ENCODE measurements around the gene ALDH18A1. TPM values are rescaled to one million over a fixed set of nuclear protein-coding genes. Genes with fewer than 3 reads are reported as not detected.
A peak's percentile ranks its signal among the peaks of the same experiment; 100 is the strongest.

Gene ALDH18A1
- 10 to 100 TPM; 35.8 to 39.4 TPM for total RNA-seq

DNA sequence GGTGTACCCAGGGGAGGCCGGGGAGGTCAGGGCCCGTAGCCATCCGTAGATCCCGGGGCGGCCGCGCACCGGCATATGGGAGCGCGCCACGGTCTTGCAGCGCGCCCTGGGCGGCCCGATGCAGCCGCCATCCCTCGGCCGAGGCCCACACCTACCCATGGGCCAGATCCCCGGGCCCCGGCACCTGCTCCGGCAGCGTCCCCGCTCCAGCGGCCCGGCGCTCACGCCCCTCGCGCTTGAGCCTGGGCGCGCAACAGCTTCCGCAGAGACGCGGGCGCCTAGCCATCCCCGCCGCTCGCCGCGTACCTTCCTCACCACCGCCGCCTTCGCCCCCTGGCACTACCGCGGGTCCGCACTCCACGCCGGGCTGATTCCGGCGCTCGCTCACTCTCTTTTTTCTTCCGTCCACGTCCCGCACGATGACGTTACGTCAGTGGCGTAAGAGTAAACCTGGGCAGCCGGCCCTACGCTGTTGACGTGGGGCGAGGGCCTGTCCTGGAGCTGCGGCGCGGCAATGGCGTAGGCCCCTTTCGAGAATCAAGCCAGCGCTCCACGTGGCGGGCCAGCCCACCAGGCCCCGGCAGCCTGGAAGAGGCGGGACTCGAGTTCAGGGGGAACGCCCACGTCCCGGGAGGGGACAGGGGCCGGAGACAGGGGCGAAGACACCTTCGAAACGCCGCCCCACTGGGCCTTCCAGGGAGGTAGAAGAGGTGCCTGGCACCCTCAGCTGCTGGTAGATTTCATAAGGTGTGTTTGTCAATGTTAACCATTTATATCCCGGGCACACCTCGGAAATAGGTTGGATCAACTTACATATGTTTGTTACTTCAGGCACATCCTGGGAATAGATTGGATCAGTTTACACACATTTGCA is at the start of gene ALDH18A1:
Gene ALDH18A1, minus strand, starts transcription at position 421 of the 874 bp plus-strand sequence. CDS start 3,334 bp downstream, outside the sequence.
- ATAC-seq (ENCODE audit: insufficient number of reproducible peaks, low FRiP score, low read depth): peak; percentile 71
- Histone ChIP-seq H3K4me3 (peak within 1 kb of the TSS; percentile 81), H3K36me3 (peaks cover 6% of the 10 kb centered on the region), H3K4me1 (ENCODE audit: control insufficient read depth in 1 of 2, low read depth in 2 of 2) (peaks cover 5 to 16% of the 10 kb centered on the region in 2 donors), H3K9me3 (no peaks in the 10 kb centered on the region), H3K27ac (peak within 1 kb of the TSS; percentile 30 to 55), H3K27me3 (replicated peaks; ENCODE audit: insufficient read depth) (no peaks in the 10 kb centered on the region)
- peak; percentile 77 for DNase-seq (ENCODE audit: low spot score)
- TF ChIP-seq, protein P1, sequence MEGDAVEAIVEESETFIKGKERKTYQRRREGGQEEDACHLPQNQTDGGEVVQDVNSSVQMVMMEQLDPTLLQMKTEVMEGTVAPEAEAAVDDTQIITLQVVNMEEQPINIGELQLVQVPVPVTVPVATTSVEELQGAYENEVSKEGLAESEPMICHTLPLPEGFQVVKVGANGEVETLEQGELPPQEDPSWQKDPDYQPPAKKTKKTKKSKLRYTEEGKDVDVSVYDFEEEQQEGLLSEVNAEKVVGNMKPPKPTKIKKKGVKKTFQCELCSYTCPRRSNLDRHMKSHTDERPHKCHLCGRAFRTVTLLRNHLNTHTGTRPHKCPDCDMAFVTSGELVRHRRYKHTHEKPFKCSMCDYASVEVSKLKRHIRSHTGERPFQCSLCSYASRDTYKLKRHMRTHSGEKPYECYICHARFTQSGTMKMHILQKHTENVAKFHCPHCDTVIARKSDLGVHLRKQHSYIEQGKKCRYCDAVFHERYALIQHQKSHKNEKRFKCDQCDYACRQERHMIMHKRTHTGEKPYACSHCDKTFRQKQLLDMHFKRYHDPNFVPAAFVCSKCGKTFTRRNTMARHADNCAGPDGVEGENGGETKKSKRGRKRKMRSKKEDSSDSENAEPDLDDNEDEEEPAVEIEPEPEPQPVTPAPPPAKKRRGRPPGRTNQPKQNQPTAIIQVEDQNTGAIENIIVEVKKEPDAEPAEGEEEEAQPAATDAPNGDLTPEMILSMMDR (IDR thresholded peaks at IDR 0.05): no peak

DNA sequence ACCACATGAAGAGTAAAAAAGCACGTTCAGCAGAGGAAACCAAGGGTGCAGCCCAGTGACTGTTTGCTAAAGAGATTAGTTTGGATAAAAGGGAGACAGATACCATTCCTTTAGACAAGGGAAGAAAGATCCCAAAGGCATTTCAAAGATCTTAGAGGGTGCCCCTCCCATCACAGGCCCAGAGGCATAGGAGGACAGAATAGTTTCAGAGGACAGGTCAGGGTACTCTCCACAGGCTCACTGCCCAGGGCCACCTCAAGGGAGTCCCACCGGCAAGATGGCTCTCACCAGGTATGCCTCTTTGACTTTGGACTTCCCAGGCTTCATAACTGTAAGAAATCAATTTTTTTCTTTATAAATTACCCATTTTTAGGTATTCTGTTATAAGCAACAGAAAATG is 41.9 kb upstream of the ALDH18A1 start:
- no peak for ATAC-seq (ENCODE audit: insufficient number of reproducible peaks, low FRiP score, low read depth)
- TF ChIP-seq, protein P1 (IDR thresholded peaks at IDR 0.05): no peak

DNA sequence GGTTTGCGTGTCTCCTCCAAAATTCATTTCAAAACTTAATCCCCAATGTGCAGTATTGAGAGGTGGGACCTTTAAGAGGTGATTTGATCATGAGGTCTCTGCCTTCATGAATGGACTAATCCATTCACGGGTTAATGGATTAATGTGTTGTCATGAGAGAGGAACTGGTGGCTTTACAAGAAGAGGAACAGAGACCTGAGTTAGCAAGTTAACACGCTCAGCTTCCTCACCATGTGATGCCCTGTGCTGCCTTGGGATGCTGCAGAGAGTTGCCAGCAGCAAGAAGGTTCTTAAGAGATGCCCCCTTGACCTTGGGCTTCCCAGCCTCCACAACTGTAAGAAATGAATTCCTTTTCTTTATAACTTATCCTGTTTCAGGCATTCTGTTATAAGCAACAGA is 40.9 kb upstream of the ALDH18A1 start:
- no peak for ATAC-seq (ENCODE audit: insufficient number of reproducible peaks, low FRiP score, low read depth)
- Histone ChIP-seq H3K36me3 (no peaks in the 10 kb centered on the region), H3K27ac (no peak overlapping the region), H3K4me1 (ENCODE audit: control insufficient read depth in 1 of 2, low read depth in 2 of 2) (peaks cover 7 to 8% of the 10 kb centered on the region in 2 donors), H3K27me3 (replicated peaks; ENCODE audit: insufficient read depth) (no peaks in the 10 kb centered on the region), H3K4me3 (no peak overlapping the region), H3K9me3 (no peaks in the 10 kb centered on the region)
- DNase-seq (ENCODE audit: low spot score): no peak
- TF ChIP-seq, protein P1 (IDR thresholded peaks at IDR 0.05): no peak

More for the DNA sequence above, 41.9 kb upstream of the ALDH18A1 start:
- Histone ChIP-seq H3K27ac (no peak overlapping the region), H3K4me1 (ENCODE audit: control insufficient read depth in 1 of 2, low read depth in 2 of 2) (no peaks in the 10 kb centered on the region), H3K36me3 (no peaks in the 10 kb centered on the region), H3K9me3 (no peaks in the 10 kb centered on the region), H3K4me3 (no peak overlapping the region), H3K27me3 (replicated peaks; ENCODE audit: insufficient read depth) (no peaks in the 10 kb centered on the region)
- DNase-seq (ENCODE audit: low spot score): no peak

DNA sequence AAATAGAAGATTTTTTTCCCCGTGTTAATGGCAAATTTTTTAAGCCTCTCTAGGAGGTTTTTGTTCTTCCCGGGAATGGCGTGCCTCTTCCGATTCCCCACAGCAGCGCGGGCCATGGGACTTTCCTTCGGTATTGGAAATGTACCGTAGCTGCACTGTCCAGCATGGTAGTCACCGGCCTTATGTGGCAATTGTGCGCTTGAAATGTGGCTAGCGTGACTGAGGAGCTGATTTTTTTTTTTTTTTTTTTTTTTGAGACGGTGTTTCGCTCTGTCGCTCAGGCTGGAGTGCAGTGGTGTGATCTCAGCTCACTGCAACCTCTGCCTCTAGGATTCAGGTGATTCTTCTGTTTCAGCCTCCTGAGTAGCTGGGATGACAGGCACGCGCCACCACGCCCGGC is 38.2 kb upstream of the ALDH18A1 start:
- H3K27ac ChIP-seq: no peak overlapping the region
- peaks cover 7 to 24% of the 10 kb centered on the region in 2 donors for H3K4me1 ChIP-seq (ENCODE audit: control insufficient read depth in 1 of 2, low read depth in 2 of 2)
- H3K27me3 ChIP-seq (replicated peaks; ENCODE audit: insufficient read depth): no peaks in the 10 kb centered on the region
- no peak for ATAC-seq (ENCODE audit: insufficient number of reproducible peaks, low FRiP score, low read depth)
- TF ChIP-seq, protein P1 (IDR thresholded peaks at IDR 0.05): no peak
- no peaks in the 10 kb centered on the region for H3K9me3 ChIP-seq
- no peaks in the 10 kb centered on the region for H3K36me3 ChIP-seq
- no peak for DNase-seq (ENCODE audit: low spot score)
- peak overlapping the region; percentile 93 for H3K4me3 ChIP-seq

DNA sequence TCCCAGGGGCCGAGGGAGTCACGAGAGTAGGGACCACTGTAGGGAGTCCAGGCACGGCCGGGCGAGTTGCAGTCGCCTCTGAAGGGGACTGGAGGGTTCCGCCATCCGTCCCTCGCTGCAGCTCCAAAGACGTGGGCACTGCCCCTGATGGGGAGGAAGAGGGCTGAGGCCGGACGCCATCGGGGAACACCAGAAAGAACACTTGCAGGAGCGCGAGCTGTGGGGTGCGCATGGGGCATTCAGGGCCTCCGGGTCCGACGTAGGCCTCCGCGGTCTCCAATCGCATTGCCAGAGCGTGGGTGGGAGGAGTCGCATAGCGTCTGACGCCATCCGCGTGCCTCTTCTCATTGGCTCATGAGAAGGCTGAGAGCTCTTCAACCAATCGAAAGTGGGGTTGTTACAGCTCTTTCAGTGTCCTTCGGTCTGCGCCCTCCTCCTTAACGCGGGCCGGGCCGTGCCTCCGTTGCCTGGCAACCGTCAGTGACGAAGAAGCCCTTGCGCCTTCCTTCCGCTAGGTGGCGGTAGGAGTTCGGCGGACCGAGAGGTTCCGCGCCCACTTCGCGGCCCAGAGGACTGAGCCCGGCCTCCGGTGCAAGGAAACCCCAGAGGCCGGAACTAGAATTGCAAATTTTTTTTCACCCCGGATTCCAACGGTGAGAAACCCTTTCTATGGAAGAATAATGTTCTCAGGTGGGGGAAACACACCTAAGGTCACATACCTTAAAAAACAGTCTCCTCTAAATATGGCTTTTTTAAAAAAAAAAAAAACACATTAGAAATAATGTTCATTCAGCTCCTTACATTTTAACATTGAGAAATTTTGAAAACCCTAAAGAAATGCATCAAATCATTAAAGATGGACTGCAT is 37.4 kb upstream of the ALDH18A1 start, which contains the start of gene TCTN3:
Gene TCTN3, minus strand, starts transcription at position 260 of the 867 bp plus-strand sequence. Its CDS starts 28 bp downstream, at position 232.
- TF ChIP-seq, protein P1 (IDR thresholded peaks at IDR 0.05): peak; percentile 100

More for the DNA sequence above, 37.4 kb upstream of the ALDH18A1 start, which contains the start of gene TCTN3:
- no peaks in the 10 kb centered on the region for H3K9me3 ChIP-seq
- H3K27me3 ChIP-seq (replicated peaks; ENCODE audit: insufficient read depth): no peaks in the 10 kb centered on the region
- H3K4me3 ChIP-seq: peak within 1 kb of the TSS; percentile 93
- ATAC-seq (ENCODE audit: insufficient number of reproducible peaks, low FRiP score, low read depth) (peak; percentile 100), DNase-seq (ENCODE audit: low spot score) (peak; percentile 90)
- peak within 1 kb of the TSS; percentile 69 to 70 for H3K27ac ChIP-seq
- H3K36me3 ChIP-seq: no peaks in the 10 kb centered on the region
- peaks cover 7 to 24% of the 10 kb centered on the region in 2 donors for H3K4me1 ChIP-seq (ENCODE audit: control insufficient read depth in 1 of 2, low read depth in 2 of 2)

All from thoracic aorta (tissue), 2 donors.